OCI-LY3 (cell line): ENCODE measurements around the gene BTBD17.

Experiments
- EZH2phosphoT487 ChIP-seq: fragments of 200-600 bp; shearing (Covaris generic); IDR thresholded peaks from 2 replicates; pipeline ENCODE4 v1.6.1; 2018; ENCODE audit warnings: antibody characterized with exemption, mixed run types, low read depth
- TF ChIP-seq, protein P1 (sequence below): fragments of 200-600, 300-600 bp; sonication (generic); IDR thresholded peaks from 2 replicates; pipeline ENCODE4 v1.5.1; 2014; ENCODE audit warnings: antibody characterized with exemption, low read length, low read depth

DNA sequence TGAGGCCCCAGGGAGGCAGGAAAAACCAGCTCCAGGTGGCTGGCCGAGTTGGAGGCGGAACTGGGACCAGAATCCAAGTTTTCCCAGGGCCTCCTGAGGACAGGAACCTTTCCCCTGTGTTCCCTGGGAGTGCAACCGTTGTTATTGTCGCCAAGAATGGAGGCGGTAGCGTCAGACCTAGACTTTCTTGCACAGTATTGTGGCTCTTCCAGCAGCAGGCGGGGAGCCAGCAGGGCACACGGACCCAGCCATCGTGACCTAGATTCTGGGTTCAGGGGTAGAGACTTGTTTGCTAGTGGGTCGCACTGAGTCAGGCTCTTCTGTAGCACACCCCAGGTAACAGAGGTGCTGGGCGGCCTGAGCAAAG lies 36.3 kb downstream of the BTBD17 start:
- TF ChIP-seq, protein P1, sequence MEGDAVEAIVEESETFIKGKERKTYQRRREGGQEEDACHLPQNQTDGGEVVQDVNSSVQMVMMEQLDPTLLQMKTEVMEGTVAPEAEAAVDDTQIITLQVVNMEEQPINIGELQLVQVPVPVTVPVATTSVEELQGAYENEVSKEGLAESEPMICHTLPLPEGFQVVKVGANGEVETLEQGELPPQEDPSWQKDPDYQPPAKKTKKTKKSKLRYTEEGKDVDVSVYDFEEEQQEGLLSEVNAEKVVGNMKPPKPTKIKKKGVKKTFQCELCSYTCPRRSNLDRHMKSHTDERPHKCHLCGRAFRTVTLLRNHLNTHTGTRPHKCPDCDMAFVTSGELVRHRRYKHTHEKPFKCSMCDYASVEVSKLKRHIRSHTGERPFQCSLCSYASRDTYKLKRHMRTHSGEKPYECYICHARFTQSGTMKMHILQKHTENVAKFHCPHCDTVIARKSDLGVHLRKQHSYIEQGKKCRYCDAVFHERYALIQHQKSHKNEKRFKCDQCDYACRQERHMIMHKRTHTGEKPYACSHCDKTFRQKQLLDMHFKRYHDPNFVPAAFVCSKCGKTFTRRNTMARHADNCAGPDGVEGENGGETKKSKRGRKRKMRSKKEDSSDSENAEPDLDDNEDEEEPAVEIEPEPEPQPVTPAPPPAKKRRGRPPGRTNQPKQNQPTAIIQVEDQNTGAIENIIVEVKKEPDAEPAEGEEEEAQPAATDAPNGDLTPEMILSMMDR = no peak
- TF ChIP-seq EZH2phosphoT487 = no peak
